ENCODE data around the gene POMT2.

POMT2 gene

GRCh38 chr14:77275601-77276017 is 45.1 kb downstream of the POMT2 start:
- TF ChIP-seq TAF1 (IDR thresholded peaks at IDR 0.05; ENCODE audit: borderline replicate concordance, insufficient read depth, low read length) = no peak
- 0 out of 4 replicates have a peak, but pooled peaks of 1 of the 2 experiments have one; percentile 43 for TF ChIP-seq REST (IDR thresholded peaks at IDR 0.05; ENCODE audit: insufficient read depth in 1 of 2, low read depth in 2 of 2, low read length in 2 of 2)

- no peak for TF ChIP-seq SIN3A (IDR thresholded peaks at IDR 0.05; ENCODE audit: borderline replicate concordance, insufficient read depth, low read length)
- no peak for TF ChIP-seq REST (IDR thresholded peaks at IDR 0.05; ENCODE audit: insufficient read depth in 1 of 2, low read depth in 2 of 2, low read length in 2 of 2)
- TF ChIP-seq POLR2AphosphoS5 (IDR thresholded peaks at IDR 0.05; ENCODE audit: low read depth, low read length) = no peak
- TF ChIP-seq TAF1 (IDR thresholded peaks at IDR 0.05; ENCODE audit: borderline replicate concordance, insufficient read depth, low read length) = no peak
- no peak for TF ChIP-seq FOXP2 (optimal IDR thresholded peaks at IDR 0.05; ENCODE audit: borderline replicate concordance, extremely low read depth, extremely low read length, insufficient read depth)
These were observed 45.6 kb downstream of the POMT2 start for GRCh38 chr14:77275041-77275580.

GRCh38 chr14:77273796-77274195 is 46.9 kb downstream of the POMT2 start:
- TF ChIP-seq FOXP2 (optimal IDR thresholded peaks at IDR 0.05; ENCODE audit: borderline replicate concordance, extremely low read depth, extremely low read length, insufficient read depth) = no peak
- TF ChIP-seq TAF1 (IDR thresholded peaks at IDR 0.05; ENCODE audit: borderline replicate concordance, insufficient read depth, low read length) = no peak
- no peak for TF ChIP-seq REST (IDR thresholded peaks at IDR 0.05; ENCODE audit: insufficient read depth in 1 of 2, low read depth in 2 of 2, low read length in 2 of 2)
- no peak for TF ChIP-seq POLR2AphosphoS5 (IDR thresholded peaks at IDR 0.05; ENCODE audit: low read depth, low read length)
- no peak for TF ChIP-seq SIN3A (IDR thresholded peaks at IDR 0.05; ENCODE audit: borderline replicate concordance, insufficient read depth, low read length)

GRCh38 chr14:77272261-77272660 is 48.4 kb downstream of the POMT2 start:
- TF ChIP-seq POLR2AphosphoS5 (IDR thresholded peaks at IDR 0.05; ENCODE audit: low read depth, low read length) = no peak

- TF ChIP-seq TAF1 (IDR thresholded peaks at IDR 0.05; ENCODE audit: borderline replicate concordance, insufficient read depth, low read length) = no peak
- TF ChIP-seq FOXP2 (optimal IDR thresholded peaks at IDR 0.05; ENCODE audit: borderline replicate concordance, extremely low read depth, extremely low read length, insufficient read depth) = no peak
- TF ChIP-seq SIN3A (IDR thresholded peaks at IDR 0.05; ENCODE audit: borderline replicate concordance, insufficient read depth, low read length) = no peak
- no peak for TF ChIP-seq POLR2AphosphoS5 (IDR thresholded peaks at IDR 0.05; ENCODE audit: low read depth, low read length)
- no peak for TF ChIP-seq REST (IDR thresholded peaks at IDR 0.05; ENCODE audit: insufficient read depth in 1 of 2, low read depth in 2 of 2, low read length in 2 of 2)
These were observed 49.5 kb downstream of the POMT2 start, which contains the start of gene NGB for GRCh38 chr14:77271113-77271710. TSS of gene NGB (minus strand) at chr14:77271206. CDS start at chr14:77270937, 269 bp downstream.

All from PFSK-1 (cell line).